ENCODE measurements around the gene ITGA8. TPM values are rescaled to one million over a fixed set of nuclear protein-coding genes. Genes with fewer than 3 reads are reported as not detected.

ITGA8 gene
- total RNA-seq, 1 donor from 2014 or later = 6.9 TPM

DNA sequence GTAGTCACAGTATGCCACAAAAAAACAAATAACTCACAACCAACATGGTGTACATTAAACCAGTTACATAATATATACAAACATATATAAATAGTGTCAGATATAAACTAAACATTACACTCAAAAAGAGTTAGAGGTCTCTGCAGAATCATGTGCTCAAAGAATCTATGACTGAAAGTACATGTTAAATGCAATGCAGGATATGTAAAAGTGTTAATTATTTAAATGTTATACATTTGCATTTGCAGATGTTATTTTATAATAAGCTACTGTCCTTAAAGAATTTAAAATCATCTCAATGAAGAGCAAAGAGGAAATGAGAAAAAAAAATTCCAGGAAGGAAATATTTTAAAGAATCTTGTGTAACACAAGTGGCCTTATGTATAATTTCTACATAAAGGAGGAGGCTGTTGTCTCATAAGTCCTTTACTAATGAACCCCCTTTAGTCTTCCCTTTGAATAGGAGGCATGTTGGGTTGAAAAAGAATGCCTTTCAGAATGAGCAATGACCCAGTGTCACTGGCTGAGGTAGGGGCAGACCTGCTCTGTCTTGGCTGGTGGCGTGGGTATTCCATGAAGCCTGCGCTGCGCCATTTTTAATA, 148.9 kb downstream of the ITGA8 start:
- H3K4me3 Mint-ChIP-seq (ENCODE audit: unreplicated experiment) = no peak overlapping the region
- H3K9me3 Mint-ChIP-seq (ENCODE audit: unreplicated experiment) = no peaks in the 10 kb centered on the region
- no peak for DNase-seq (ENCODE audit: extremely low spot score, unreplicated experiment)
- H3K36me3 Mint-ChIP-seq (ENCODE audit: unreplicated experiment) = no peaks in the 10 kb centered on the region
- H3K27me3 Mint-ChIP-seq (ENCODE audit: unreplicated experiment) = no peaks in the 10 kb centered on the region
- peaks cover 34% of the 10 kb centered on the region for H3K4me1 Mint-ChIP-seq (ENCODE audit: unreplicated experiment)
- H3K27ac Mint-ChIP-seq (ENCODE audit: unreplicated experiment) = no peak overlapping the region
- TF ChIP-seq, protein P1, sequence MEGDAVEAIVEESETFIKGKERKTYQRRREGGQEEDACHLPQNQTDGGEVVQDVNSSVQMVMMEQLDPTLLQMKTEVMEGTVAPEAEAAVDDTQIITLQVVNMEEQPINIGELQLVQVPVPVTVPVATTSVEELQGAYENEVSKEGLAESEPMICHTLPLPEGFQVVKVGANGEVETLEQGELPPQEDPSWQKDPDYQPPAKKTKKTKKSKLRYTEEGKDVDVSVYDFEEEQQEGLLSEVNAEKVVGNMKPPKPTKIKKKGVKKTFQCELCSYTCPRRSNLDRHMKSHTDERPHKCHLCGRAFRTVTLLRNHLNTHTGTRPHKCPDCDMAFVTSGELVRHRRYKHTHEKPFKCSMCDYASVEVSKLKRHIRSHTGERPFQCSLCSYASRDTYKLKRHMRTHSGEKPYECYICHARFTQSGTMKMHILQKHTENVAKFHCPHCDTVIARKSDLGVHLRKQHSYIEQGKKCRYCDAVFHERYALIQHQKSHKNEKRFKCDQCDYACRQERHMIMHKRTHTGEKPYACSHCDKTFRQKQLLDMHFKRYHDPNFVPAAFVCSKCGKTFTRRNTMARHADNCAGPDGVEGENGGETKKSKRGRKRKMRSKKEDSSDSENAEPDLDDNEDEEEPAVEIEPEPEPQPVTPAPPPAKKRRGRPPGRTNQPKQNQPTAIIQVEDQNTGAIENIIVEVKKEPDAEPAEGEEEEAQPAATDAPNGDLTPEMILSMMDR (IDR thresholded peaks at IDR 0.05) = no peak

DNA sequence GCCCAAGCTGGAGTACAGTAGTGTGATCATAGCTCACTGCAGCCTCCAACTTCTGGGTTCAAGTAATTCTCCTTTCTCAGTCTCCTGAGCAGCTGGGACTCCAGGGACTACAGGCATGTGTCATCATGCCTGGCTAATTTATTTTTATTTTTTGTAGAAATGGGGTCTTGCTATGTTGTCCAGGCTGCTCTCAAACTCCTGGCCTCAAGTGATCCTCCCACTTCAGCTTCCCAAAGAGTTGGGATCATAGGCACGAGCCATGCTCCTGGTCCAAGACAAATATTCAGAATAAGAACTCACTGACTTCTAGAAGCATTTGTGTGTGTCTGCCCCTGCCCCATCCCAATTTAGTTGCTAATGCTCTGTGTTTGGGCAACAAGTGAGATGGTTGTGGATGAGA, 151.8 kb downstream of the ITGA8 start:
- Mint-ChIP-seq H3K4me3 (ENCODE audit: unreplicated experiment) (no peak overlapping the region), H3K9me3 (ENCODE audit: unreplicated experiment) (no peaks in the 10 kb centered on the region), H3K36me3 (ENCODE audit: unreplicated experiment) (no peaks in the 10 kb centered on the region), H3K4me1 (ENCODE audit: unreplicated experiment) (peaks cover 59% of the 10 kb centered on the region), H3K27me3 (ENCODE audit: unreplicated experiment) (no peaks in the 10 kb centered on the region), H3K27ac (ENCODE audit: unreplicated experiment) (no peak overlapping the region)
- no peak for DNase-seq (ENCODE audit: extremely low spot score, unreplicated experiment)
- TF ChIP-seq, protein P1 (IDR thresholded peaks at IDR 0.05) = no peak

DNA sequence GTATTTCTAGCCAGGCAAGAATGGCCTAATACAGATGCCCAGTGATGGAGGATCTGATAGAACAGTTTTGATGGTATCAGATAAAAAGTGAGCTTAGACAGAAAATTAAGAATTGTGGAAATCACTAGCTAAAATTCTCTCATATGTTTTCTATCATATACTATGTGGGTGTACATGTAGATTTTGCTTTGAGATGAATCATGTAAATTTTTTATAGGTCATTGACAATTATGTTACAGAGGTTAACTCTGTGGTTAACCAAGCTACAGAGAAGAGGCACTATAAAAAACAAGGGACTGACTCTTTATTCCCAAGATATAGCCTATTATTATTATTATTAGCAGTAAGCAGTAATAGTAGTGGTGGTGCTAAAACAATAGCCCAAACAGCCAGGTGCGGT, 156.5 kb downstream of the ITGA8 start:
- no peak overlapping the region for H3K4me3 Mint-ChIP-seq (ENCODE audit: unreplicated experiment)
- no peaks in the 10 kb centered on the region for H3K36me3 Mint-ChIP-seq (ENCODE audit: unreplicated experiment)
- H3K4me1 Mint-ChIP-seq (ENCODE audit: unreplicated experiment) = peaks cover 52% of the 10 kb centered on the region
- no peaks in the 10 kb centered on the region for H3K27me3 Mint-ChIP-seq (ENCODE audit: unreplicated experiment)
- TF ChIP-seq, protein P1 (IDR thresholded peaks at IDR 0.05) = no peak
- no peak for DNase-seq (ENCODE audit: extremely low spot score, unreplicated experiment)
- H3K9me3 Mint-ChIP-seq (ENCODE audit: unreplicated experiment) = no peaks in the 10 kb centered on the region
- H3K27ac Mint-ChIP-seq (ENCODE audit: unreplicated experiment) = peak overlapping the region; percentile 41

DNA sequence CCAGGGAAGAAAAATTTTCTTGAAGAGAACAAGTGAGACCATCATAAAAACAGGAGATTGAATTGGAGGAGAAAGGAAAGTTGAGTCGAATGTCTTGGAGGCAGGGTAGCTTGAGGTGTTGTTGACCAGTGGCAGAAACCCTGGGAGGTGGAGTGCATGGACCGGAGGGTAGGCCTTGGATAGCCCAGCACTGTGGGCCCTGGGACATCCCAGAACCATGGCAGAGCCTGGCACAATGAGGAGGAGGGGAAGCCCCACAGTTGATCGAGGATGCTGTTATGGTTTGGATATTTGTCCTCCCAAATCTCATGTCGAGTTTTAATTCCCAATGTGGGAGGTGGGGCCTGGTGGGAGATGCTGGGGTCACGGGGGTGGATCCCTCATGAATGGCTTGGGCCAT, 157.1 kb downstream of the ITGA8 start:
- Mint-ChIP-seq H3K27me3 (ENCODE audit: unreplicated experiment) (no peaks in the 10 kb centered on the region), H3K4me1 (ENCODE audit: unreplicated experiment) (peaks cover 59% of the 10 kb centered on the region), H3K36me3 (ENCODE audit: unreplicated experiment) (no peaks in the 10 kb centered on the region), H3K4me3 (ENCODE audit: unreplicated experiment) (no peak overlapping the region), H3K27ac (ENCODE audit: unreplicated experiment) (no peak overlapping the region), H3K9me3 (ENCODE audit: unreplicated experiment) (no peaks in the 10 kb centered on the region)
- no peak for DNase-seq (ENCODE audit: extremely low spot score, unreplicated experiment)
- TF ChIP-seq, protein P1 (IDR thresholded peaks at IDR 0.05) = no peak

DNA sequence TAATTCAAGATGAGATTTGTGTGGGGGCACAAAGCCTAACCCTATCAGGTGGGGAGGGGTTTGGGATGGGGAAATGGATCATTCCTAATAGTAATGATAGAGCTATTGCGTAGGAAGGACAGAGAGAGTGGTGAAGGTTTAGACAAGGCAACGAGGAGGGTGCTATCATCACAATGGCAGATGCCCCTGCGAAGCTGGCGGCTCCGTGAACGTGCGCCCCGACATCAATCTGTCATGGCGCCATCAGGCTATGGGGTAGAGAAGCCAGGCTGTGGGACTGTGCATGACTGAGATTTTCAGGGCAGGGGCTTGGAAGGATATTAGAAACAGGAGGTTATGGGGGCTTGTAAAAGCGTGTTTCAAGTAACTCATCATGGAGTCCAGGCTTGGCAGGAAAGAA, 157.6 kb downstream of the ITGA8 start:
- Mint-ChIP-seq H3K9me3 (ENCODE audit: unreplicated experiment) (no peaks in the 10 kb centered on the region), H3K27me3 (ENCODE audit: unreplicated experiment) (no peaks in the 10 kb centered on the region), H3K36me3 (ENCODE audit: unreplicated experiment) (no peaks in the 10 kb centered on the region), H3K27ac (ENCODE audit: unreplicated experiment) (no peak overlapping the region), H3K4me1 (ENCODE audit: unreplicated experiment) (peaks cover 59% of the 10 kb centered on the region), H3K4me3 (ENCODE audit: unreplicated experiment) (no peak overlapping the region)
- TF ChIP-seq, protein P1 (IDR thresholded peaks at IDR 0.05) = no peak
- DNase-seq (ENCODE audit: extremely low spot score, unreplicated experiment) = no peak

All from osteocyte (in vitro differentiated cells).